GM12878 (cell line): Measurements from ENCODE around the gene ULK4. TPM values are rescaled to one million over a fixed set of nuclear protein-coding genes. Genes with fewer than 3 reads are reported as not detected.

Experiments used
- ATAC-seq: fragments of 200-7000 bp; cut with Tn5 transposase; 3 replicates; pipeline ENCODE4 v1.9.1; 2020; ENCODE audit warnings: mild to moderate bottlenecking, moderate library complexity
- BruUV-seq: library from RNA; stranded (reverse); fragments of 400-500 nt; replicated peaks from 2 replicates; lab custom pipeline; 2021; lab: Mats Ljungman, UMichigan
- CTCF ChIA-PET: fragments of 300-600 bp; sonication (Branson Sonifier 250); formaldehyde crosslinking; extraction: SDS; loops from one replicate; lab custom pipeline; 2021; ENCODE audit warnings: inconsistent platforms; lab: Yijun Ruan, JAX
- POLR2A ChIA-PET: fragments of 350-600 bp; formaldehyde crosslinking; extraction: SDS; loops from one replicate; lab custom pipeline; 2021; ENCODE audit warnings: inconsistent platforms; lab: Charles Lee
- RAD21 ChIA-PET: fragments of 300-600 bp; sonication (Branson Sonifier 250); formaldehyde crosslinking; loops from one replicate; lab custom pipeline; 2023; ENCODE audit warnings: antibody characterized with exemption; ENCODE audit not compliant: unreplicated experiment; lab: Charles Lee
- SMC1A ChIA-PET: fragments of 300-600 bp; sonication (Branson Sonifier 250); formaldehyde crosslinking; loops from one replicate; lab custom pipeline; 2023; ENCODE audit not compliant: unreplicated experiment, uncharacterized antibody; lab: Charles Lee
- DNase-seq: peaks from one replicate; pipeline ENCODE4 v3.0.0-alpha.2; 2011; ENCODE audit warnings: low read depth, low spot score
- FAIRE-seq: peaks from 3 replicates; lab custom pipeline; 2011; peaks lifted over from hg19 to GRCh38; lab: Jason Lieb, UNC
- H2AFZ ChIP-seq: 2 replicates; pipeline ENCODE4 v1.6.0; 2011; ENCODE audit warnings: low read depth, low read length, control low read depth; ENCODE audit not compliant: control insufficient read depth
- H3K27ac ChIP-seq: 2 replicates; pipeline ENCODE4 v1.5.1; 2011; ENCODE audit warnings: control low read depth; ENCODE audit not compliant: control insufficient read depth, insufficient read depth
- H3K27me3 ChIP-seq, 2 experiments: replicated peaks in 1 of 2; 2 replicates each; pipeline versions ENCODE4 v1.6.0 to v1.6.1; 2011; ENCODE audit warnings: low read length in 1 of 2; ENCODE audit not compliant: control insufficient read depth in 2 of 2, insufficient read depth in 2 of 2
- H3K36me3 ChIP-seq, 2 experiments: 2 replicates each; pipeline ENCODE4 v1.5.1; 2011; ENCODE audit warnings: low read length in 1 of 2; ENCODE audit not compliant: control insufficient read depth in 2 of 2, insufficient read depth in 2 of 2
- H3K4me1 ChIP-seq: 2 replicates; pipeline ENCODE4 v1.6.1; 2011; ENCODE audit warnings: mild to moderate bottlenecking, low read length, moderate library complexity, mixed read lengths; ENCODE audit not compliant: control insufficient read depth, insufficient read depth
- H3K4me2 ChIP-seq: 2 replicates; pipeline ENCODE4 v1.6.0; 2011; ENCODE audit warnings: control low read depth; ENCODE audit not compliant: control insufficient read depth, insufficient read depth
- H3K4me3 ChIP-seq: fragments of 200-600 bp; sonication (generic); 2 replicates; pipeline ENCODE4 v1.5.1; 2016
- H3K79me2 ChIP-seq: 2 replicates; pipeline ENCODE4 v1.6.0; 2011; ENCODE audit warnings: low read length; ENCODE audit not compliant: control insufficient read depth, insufficient read depth
- H3K9ac ChIP-seq: 2 replicates; pipeline ENCODE4 v1.8.0; 2011; ENCODE audit warnings: low read length, control low read depth, mixed read lengths; ENCODE audit not compliant: control insufficient read depth, insufficient read depth
- H3K9me3 ChIP-seq: replicated peaks from 3 replicates; pipeline ENCODE4 v1.5.1; 2011; ENCODE audit warnings: mild to moderate bottlenecking, low read length; ENCODE audit not compliant: control insufficient read depth, insufficient read depth
- H4K20me1 ChIP-seq: 2 replicates; pipeline ENCODE4 v1.6.0; 2011; ENCODE audit not compliant: control insufficient read depth, insufficient read depth
- BRCA1 ChIP-seq: IDR thresholded peaks from 2 replicates; pipeline ENCODE4 v1.6.1; 2011; ENCODE audit warnings: low read depth, low read length, improper control_type of control experiment
- CHD2 ChIP-seq: IDR thresholded peaks from 2 replicates; pipeline ENCODE4 v1.6.1; 2011; ENCODE audit warnings: low read depth, low read length, improper control_type of control experiment, borderline replicate concordance
- IRF4 ChIP-seq: IDR thresholded peaks from 2 replicates; pipeline ENCODE4 v1.6.1; 2011; ENCODE audit warnings: low read depth, low read length
- POLR2AphosphoS5 ChIP-seq: IDR thresholded peaks from 2 replicates; pipeline ENCODE4 v1.6.1; 2011; ENCODE audit warnings: mild to moderate bottlenecking, low read length, inconsistent platforms
- SREBF1 ChIP-seq: IDR thresholded peaks from 2 replicates; pipeline ENCODE4 v1.6.1; 2012; ENCODE audit warnings: mild to moderate bottlenecking, low read length
- WRNIP1 ChIP-seq: IDR thresholded peaks from 2 replicates; pipeline ENCODE4 v1.6.1; 2011; ENCODE audit warnings: low read depth, low read length, improper control_type of control experiment, borderline replicate concordance
- WGBS: methylation state at CpG from one replicate; pipeline ENCODE4 v1.1.6; 2016; ENCODE audit warnings: low lambda C conversion rate; ENCODE audit not compliant: insufficient replicate concordance, insufficient coverage; ENCODE audit errors: missing lambda C conversion rate; 5-methylcytosine and 5-hydroxymethylcytosine counted together
- in situ Hi-C: fragments of 300-500 bp; cut with MboI; formaldehyde crosslinking; loops from 9 replicates; pipeline ENCODE4 v1.14.3; 2018; ENCODE audit warnings: mixed read lengths
- intact Hi-C: fragments of 100-400 bp; cut with micrococcal nuclease; formaldehyde crosslinking; loops from one replicate; pipeline ENCODE4 v1.14.2; 2022; ENCODE audit not compliant: unreplicated experiment
- polyA plus RNA-seq, 11 experiments: library from polyadenylated mRNA; depleted of rRNA in 4 of 11; unstranded in 6 of 11; stranded (reverse) in 5 of 11; fragments of >200 nt; fragmentation: Nextera tagmentation in 4 of 11; fragmentation: Illumina TruSeq in 1 of 11; extraction: Ambion mirVana in 4 of 11; extraction: Trizol in 1 of 11; gene quantifications; 1 replicate in 1 of 11; 2 replicates in 10 of 11; pipeline versions ENCODE4 v1.2.1 to v1.2.3, GENCODE V29; 2011 to 2016; ENCODE audit warnings: inconsistent platforms in 2 of 11, missing spikeins in 2 of 11, low read depth in 1 of 11
- total RNA-seq, 4 experiments: library from RNA; depleted of rRNA in 3 of 4; stranded (reverse); fragments of >200 nt in 3 of 4; fragmentation: Illumina TruSeq in 1 of 4; extraction: Trizol in 1 of 4; gene quantifications; 2 replicates each; pipeline versions ENCODE4 v1.2.1 to v1.2.3, GENCODE V29; 2013 to 2021
- TF ChIP-seq, protein P1 (sequence below): fragments of 450-650 bp; IDR thresholded peaks from 2 replicates; pipeline ENCODE4 v1.6.1; 2017; ENCODE audit warnings: mild to moderate bottlenecking
- TF ChIP-seq, protein P2 (sequence below): fragments of 450-650 bp; IDR thresholded peaks from 2 replicates; pipeline ENCODE4 v1.6.1; 2016; ENCODE audit warnings: mild to moderate bottlenecking, moderate library complexity, borderline replicate concordance
- TF ChIP-seq, protein P3 (sequence below): IDR thresholded peaks from 2 replicates; pipeline ENCODE4 v1.6.1; 2011; ENCODE audit warnings: low read depth, low read length, improper control_type of control experiment, borderline replicate concordance

Gene ULK4
- total and polyA plus RNA-seq, 10 of the 15 experiments (the other 5 are each of a cell fraction or from before 2014, with no cell fraction given) = 3.5 to 7.6 (median 6.3) TPM

DNA sequence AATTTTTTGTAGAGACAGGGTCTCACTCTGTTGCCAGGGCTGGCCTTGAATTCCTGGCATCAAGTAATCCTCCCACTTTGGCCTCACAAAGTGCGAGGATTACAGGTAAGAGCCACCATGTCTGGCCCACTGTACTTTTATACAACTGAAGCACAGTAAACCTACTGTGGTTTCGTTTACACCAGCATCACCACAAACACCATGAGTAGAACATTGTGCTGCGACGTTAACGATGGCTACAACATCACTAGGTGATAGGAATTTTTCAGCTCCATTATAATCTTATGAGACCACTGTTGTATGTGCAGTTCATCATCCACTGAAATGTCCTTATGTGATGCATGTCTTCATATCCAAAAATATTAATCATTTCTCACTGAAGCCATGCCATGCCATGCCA lies 750.9 kb downstream of the ULK4 start:
- Histone ChIP-seq H3K4me3 (no peak overlapping the region), H3K36me3 (peaks cover 0 to 4% of the 10 kb centered on the region in 2 experiments; a peak in 1 of 4 replicates), H3K27ac (no peak overlapping the region), H3K4me1 (peaks cover 1% of the 10 kb centered on the region; the same call in 1 of the 2 replicates), H3K4me2 (no peak overlapping the region), H4K20me1 (no peaks in the 10 kb centered on the region), H3K9ac (no peak overlapping the region), H2AFZ (no peak overlapping the region), H3K27me3 (no peaks in the 10 kb centered on the region), H3K79me2 (peaks cover 95% of the 10 kb centered on the region), H3K9me3 (peaks cover 6% of the 10 kb centered on the region)
- FAIRE-seq (no peak), DNase-seq (no peak), ATAC-seq (no peak)
- in situ Hi-C loops = no loop called here
- ChIA-PET POLR2A (interaction anchor here (1.6 kb wide), 1 partner anchor 15 kb away, joined by 4 read pairs; no protein-coding TSS in a partner anchor), SMC1A (interaction anchor here (0.8 to 2.5 kb wide), 6 partner anchors 8 to 21 kb away, joined by 3 to 10 read pairs (median 4); partner anchors contain the start of gene CTNNB1), RAD21 (interaction anchor here (1.3 kb wide), 1 partner anchor 8 kb away, joined by 5 read pairs; no protein-coding TSS in a partner anchor), CTCF (interaction anchor here (1.7 kb wide), 1 partner anchor 9 kb away, joined by 6 read pairs; no protein-coding TSS in a partner anchor)
- peak; percentile 50; the same call in 1 of the 2 replicates for TF ChIP-seq POLR2AphosphoS5
- TF ChIP-seq WRNIP1 = no peak
- BruUV-seq = no TSS peak
- WGBS = 98% methylated on average over 5 of the region's 5 CpGs
- intact Hi-C loops = loop anchor here (10.0 kb wide), 1 partner anchor 884 kb away; the partner anchor contains the start of gene TRAK1

DNA sequence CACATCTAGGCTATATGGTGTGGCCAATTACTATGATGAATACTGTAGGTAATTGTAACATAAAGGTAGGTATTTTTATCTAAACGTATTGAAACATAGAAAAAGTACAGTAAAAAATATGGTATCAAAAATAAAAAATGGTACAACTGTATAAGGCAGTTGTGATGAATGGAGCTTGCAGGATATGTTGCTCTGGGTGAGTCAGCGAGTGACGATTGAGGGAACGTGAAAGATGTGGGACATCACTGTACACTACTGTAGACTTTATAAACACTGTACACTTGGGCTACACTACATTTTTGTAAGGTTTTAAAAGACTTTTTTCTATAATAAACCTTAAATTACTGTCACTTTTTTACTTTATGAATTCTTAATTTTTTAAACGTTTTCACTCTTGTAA lies 752.3 kb downstream of the ULK4 start:
- ChIA-PET POLR2A (interaction anchor here (0.6 kb wide), 1 partner anchor 914 kb away, joined by 4 read pairs; no protein-coding TSS in a partner anchor), RAD21 (interaction anchor here (1.6 kb wide), 1 partner anchor 11 kb away, joined by 3 read pairs; the partner anchor contains the start of gene CTNNB1)
- BruUV-seq = no TSS peak
- TF ChIP-seq, protein P1, sequence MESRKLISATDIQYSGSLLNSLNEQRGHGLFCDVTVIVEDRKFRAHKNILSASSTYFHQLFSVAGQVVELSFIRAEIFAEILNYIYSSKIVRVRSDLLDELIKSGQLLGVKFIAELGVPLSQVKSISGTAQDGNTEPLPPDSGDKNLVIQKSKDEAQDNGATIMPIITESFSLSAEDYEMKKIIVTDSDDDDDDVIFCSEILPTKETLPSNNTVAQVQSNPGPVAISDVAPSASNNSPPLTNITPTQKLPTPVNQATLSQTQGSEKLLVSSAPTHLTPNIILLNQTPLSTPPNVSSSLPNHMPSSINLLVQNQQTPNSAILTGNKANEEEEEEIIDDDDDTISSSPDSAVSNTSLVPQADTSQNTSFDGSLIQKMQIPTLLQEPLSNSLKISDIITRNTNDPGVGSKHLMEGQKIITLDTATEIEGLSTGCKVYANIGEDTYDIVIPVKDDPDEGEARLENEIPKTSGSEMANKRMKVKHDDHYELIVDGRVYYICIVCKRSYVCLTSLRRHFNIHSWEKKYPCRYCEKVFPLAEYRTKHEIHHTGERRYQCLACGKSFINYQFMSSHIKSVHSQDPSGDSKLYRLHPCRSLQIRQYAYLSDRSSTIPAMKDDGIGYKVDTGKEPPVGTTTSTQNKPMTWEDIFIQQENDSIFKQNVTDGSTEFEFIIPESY = no peak
- TF ChIP-seq, protein P2, sequence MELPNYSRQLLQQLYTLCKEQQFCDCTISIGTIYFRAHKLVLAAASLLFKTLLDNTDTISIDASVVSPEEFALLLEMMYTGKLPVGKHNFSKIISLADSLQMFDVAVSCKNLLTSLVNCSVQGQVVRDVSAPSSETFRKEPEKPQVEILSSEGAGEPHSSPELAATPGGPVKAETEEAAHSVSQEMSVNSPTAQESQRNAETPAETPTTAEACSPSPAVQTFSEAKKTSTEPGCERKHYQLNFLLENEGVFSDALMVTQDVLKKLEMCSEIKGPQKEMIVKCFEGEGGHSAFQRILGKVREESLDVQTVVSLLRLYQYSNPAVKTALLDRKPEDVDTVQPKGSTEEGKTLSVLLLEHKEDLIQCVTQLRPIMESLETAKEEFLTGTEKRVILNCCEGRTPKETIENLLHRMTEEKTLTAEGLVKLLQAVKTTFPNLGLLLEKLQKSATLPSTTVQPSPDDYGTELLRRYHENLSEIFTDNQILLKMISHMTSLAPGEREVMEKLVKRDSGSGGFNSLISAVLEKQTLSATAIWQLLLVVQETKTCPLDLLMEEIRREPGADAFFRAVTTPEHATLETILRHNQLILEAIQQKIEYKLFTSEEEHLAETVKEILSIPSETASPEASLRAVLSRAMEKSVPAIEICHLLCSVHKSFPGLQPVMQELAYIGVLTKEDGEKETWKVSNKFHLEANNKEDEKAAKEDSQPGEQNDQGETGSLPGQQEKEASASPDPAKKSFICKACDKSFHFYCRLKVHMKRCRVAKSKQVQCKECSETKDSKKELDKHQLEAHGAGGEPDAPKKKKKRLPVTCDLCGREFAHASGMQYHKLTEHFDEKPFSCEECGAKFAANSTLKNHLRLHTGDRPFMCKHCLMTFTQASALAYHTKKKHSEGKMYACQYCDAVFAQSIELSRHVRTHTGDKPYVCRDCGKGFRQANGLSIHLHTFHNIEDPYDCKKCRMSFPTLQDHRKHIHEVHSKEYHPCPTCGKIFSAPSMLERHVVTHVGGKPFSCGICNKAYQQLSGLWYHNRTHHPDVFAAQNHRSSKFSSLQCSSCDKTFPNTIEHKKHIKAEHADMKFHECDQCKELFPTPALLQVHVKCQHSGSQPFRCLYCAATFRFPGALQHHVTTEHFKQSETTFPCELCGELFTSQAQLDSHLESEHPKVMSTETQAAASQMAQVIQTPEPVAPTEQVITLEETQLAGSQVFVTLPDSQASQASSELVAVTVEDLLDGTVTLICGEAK = no peak
- TF ChIP-seq SREBF1 (no peak), BRCA1 (no peak), CHD2 (no peak), IRF4 (no peak)
- TF ChIP-seq, protein P3, sequence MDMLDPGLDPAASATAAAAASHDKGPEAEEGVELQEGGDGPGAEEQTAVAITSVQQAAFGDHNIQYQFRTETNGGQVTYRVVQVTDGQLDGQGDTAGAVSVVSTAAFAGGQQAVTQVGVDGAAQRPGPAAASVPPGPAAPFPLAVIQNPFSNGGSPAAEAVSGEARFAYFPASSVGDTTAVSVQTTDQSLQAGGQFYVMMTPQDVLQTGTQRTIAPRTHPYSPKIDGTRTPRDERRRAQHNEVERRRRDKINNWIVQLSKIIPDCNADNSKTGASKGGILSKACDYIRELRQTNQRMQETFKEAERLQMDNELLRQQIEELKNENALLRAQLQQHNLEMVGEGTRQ = no peak

More for the DNA sequence above, 752.3 kb downstream of the ULK4 start:
- peaks cover 0 to 4% of the 10 kb centered on the region in 2 experiments; a peak in 1 of 4 replicates for H3K36me3 ChIP-seq
- no peak overlapping the region for H3K27ac ChIP-seq
- in situ Hi-C loops (no loop called here), intact Hi-C loops (loop anchor here (10.0 kb wide), 1 partner anchor 885 kb away; the partner anchor contains the start of gene TRAK1)
- 97% methylated on average over 5 of the region's 5 CpGs for WGBS
- ChIA-PET CTCF (interaction anchor here (1.4 kb wide), 1 partner anchor 9 kb away, joined by 3 read pairs; no protein-coding TSS in a partner anchor), SMC1A (interaction anchor here (0.7 to 2.5 kb wide), 3 partner anchors 8 to 13 kb away, joined by 3 to 10 read pairs (median 4); partner anchors contain the start of gene CTNNB1)
- H3K9me3 ChIP-seq = peaks cover 6% of the 10 kb centered on the region
- H3K79me2 ChIP-seq = peaks cover 97% of the 10 kb centered on the region
- no peak overlapping the region for H3K9ac ChIP-seq
- no peak for DNase-seq
- no peak overlapping the region for H2AFZ ChIP-seq
- no peaks in the 10 kb centered on the region for H4K20me1 ChIP-seq
- no peak overlapping the region for H3K4me2 ChIP-seq
- H3K27me3 ChIP-seq = no peaks in the 10 kb centered on the region
- 0 out of 2 replicates have a peak, but pooled peaks cover 4% of the 10 kb centered on the region for H3K4me1 ChIP-seq
- H3K4me3 ChIP-seq = no peak overlapping the region
- ATAC-seq = no peak
- no peak for FAIRE-seq
